GM04503 (cell line): ENCODE data around the gene PEX13.

Experiments used
- DNase-seq: peaks from one replicate; pipeline ENCODE4 v3.0.0-alpha.2; 2012; ENCODE audit warnings: low read depth

PEX13 gene

DNA sequence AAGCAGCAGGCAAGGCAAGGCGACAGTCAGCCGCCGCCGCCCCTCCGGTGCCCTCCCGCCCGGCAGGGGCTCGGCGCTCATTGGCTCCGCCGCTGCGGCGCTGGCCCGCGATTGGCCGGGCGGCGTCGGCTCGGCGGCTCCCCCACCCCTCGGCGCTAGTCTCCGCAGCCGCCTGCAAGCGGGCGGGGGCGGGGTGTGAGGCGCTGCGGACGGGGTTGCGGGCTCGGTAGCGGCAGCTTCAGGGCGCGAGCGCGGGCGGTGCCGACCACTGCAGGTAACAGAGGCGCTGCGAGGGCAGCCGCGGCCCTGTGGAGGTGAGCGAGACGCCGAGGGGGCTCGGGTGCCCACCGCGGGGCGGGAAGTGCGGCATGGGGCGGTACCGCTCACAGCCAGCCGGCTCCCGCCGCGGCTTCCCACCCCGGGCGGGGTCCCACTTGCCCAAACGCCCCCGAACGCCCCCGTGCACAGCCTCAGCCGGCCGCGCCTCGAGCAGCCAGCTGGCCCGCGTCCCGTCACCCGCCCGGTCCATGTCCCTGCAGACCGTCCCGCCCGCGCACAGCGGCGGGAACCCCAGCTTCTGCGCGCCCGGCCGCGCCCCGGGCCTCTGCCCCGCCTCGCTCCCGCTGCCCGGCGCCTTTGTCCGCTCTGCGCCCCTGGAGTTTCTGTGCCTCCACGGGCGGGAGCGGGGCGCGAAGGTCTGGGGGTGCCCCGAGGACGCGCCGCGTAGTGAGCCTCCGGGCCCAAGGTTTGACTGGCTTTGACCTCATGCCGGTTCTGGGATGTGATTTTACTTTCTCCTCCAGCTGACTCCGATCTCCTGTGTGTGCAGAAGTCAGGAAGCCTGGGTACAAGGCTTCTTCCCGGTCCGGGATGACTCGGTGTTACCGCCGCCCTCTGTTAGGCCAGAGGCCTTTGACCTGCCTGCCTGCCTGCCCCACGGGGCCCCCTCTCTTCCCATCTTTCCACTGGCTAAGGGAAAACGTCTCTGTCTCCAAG, 48.5 kb downstream of the PEX13 start, which contains the start of gene SANBR:
TSS of gene SANBR (plus strand) at position 158 of the 996 bp plus-strand sequence. CDS start 4,480 bp downstream, outside the sequence.
- DNase-seq: peak; percentile 39

DNA sequence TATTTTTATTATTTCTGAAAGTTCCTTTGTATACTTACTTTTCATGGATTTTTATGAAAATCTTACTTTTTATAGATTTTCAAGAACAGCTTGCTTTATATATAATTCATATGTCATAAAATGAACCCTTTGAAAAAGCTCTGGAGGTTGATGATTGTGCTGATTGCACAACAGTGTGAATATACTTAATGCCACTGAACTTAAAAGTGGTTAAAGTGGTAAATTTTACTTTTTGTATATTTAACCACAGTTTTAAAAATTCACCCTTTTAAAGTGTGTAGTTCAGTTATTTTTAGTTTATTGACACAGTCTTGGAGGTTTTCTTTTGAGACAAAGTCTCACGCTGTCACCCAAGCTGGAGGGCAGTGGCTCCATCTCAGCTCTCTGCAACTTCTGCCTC, 56.6 kb downstream of the PEX13 start:
- no peak for DNase-seq

DNA sequence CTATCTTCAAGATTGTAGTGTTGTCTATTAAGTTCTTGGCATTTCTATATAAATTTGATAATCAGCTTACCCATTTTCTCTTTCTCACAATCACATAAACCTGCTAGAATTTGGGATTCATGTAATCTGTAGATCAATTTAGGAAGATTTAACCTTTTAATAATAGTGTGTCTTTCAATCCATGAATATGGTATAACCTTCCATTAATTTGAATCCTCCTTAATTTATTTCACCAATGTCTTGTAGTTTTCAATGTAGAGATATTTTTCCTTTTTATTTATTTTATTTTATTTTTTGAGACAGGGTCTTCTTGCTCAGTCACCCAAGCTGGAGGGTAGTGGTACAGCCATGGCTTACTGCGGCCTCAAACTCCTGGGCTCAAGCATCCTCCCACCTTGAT, 68.4 kb downstream of the PEX13 start:
- DNase-seq: no peak

DNA sequence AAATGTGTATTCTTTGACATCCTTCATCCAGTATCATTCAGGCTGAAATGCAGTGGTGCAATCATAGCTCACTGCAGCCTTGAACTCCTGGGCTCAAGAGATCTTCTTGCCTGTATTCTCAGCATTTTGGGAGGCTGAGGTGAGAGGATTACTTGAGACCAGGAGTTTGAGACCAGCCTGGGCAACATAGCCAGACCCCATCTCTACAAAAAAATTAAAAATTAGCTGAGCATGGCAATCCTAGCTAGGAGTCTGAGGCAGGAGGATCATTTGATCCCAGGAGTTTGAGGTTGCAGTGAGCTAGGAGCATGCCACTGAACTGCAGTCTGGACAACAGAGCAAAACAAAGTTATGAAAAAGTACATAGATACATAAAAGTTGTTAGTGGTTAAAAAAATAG, 72.3 kb downstream of the PEX13 start:
- DNase-seq: no peak

DNA sequence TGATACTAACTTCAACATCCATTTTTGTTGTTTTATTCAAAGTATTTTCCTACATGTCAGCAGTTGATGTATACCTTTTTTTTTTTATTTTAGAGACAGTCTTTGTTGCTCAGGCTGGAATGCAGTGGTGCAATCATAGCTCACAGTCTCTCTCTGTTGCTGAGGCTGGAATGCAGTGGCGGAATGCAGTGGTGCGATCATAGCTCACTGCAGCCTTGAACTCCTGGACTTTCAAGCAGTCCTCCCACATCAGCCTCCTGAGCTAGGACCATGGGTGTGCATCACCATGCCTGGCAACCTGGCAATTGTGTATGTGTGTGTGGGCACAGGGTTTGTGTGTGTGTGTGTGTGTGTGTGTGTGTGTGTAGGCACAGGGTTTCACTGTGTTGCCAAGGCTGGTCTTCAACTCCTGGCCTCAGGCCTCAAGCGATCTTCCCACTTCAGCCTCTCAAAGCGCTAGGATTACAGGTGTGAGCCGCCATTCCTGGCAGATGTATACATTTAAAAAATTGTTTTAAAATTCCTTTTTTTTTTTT, 72.9 kb downstream of the PEX13 start:
- DNase-seq: peak; percentile 0

DNA sequence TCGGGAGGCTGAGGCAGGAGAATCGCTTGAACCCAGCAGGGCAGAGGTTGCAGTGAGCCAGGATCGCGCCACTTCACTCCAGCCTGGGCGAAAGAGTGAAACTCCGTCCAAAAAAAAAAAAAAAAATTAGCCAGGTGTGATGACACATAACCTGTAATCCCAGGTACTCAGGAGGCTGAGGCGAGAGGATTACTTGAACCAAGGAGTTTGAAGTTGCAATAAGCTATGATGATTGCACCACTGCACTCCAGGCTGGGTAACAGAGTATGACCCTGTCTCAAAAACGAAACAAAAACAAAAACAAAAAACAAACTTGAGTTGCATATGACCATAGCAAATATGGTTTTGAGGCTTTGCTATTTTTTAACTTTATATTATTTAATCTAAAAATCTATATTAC, 74.0 kb downstream of the PEX13 start:
- no peak for DNase-seq

DNA sequence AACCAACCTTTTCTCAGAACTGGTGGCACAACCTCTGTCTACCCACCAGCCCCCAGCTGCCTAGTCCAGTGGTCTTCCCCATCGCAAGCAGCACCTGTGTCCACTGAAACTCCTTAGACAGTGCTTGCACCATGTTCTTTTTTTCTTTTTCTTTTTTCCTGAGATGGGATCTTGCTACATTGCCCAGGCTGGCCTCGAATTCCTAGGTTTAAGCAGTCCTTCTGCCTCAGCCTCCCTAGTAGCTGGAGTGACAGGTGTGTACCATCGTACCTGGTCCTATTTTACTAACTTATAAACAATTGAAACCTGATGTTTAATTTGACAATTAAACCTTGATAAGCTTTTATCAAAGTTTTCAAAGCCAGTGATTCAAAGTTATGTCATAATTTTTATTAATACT, 78.9 kb downstream of the PEX13 start:
- DNase-seq: no peak

DNA sequence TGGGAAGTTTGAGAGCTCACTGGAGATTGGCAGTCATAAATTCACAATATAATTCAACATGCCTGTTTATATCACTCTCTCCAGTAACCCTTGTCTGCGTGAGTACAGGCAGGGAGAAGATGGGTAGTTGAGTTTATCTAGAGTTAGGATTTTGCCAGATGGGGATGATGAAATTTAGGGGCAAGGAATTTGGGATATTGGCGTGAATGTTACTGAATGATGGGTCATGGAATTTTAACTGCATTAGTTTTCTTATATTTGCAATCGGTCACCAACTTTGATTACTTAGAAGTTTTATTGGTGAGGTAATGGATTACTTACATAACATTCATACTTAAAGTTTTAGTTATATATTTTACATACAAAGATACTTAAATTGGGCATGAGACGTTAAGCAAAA, 83.3 kb downstream of the PEX13 start:
- DNase-seq: no peak
